Mesenchymal stem cell (in vitro differentiated cells and primary cell): Measurements from ENCODE around the gene NTPCR.

Experiments used
- DNase-seq: peaks from one replicate; pipeline ENCODE4 v3.0.0-alpha.2; 2013
- H2AFZ ChIP-seq: one replicate; pipeline ENCODE4 v1.6.1; 2013; ENCODE audit warnings: low read depth, mild to moderate bottlenecking, control low read depth, inconsistent platforms, low read length, moderate library complexity
- H2AK5ac ChIP-seq: 2 replicates; pipeline ENCODE4 v1.6.1; 2013; ENCODE audit warnings: low read length, moderate library complexity, mild to moderate bottlenecking, inconsistent platforms; ENCODE audit not compliant: severe bottlenecking
- H2BK120ac ChIP-seq: one replicate; pipeline ENCODE4 v1.6.1; 2013; ENCODE audit warnings: low read depth, mild to moderate bottlenecking, inconsistent platforms, low read length, moderate library complexity
- H2BK12ac ChIP-seq, 2 experiments: one replicate each; pipeline ENCODE4 v1.6.1; 2013; ENCODE audit warnings: inconsistent platforms in 2 of 2, low read length in 2 of 2, mild to moderate bottlenecking in 2 of 2, moderate library complexity in 2 of 2, control low read depth in 1 of 2
- H2BK15ac ChIP-seq: one replicate; pipeline ENCODE4 v1.6.1; 2013; ENCODE audit warnings: mild to moderate bottlenecking, low read depth, inconsistent platforms; ENCODE audit not compliant: poor library complexity, severe bottlenecking
- H2BK5ac ChIP-seq: 2 replicates; pipeline ENCODE4 v1.6.1; 2013; ENCODE audit warnings: low read depth, mild to moderate bottlenecking, low read length, control low read depth, inconsistent platforms; ENCODE audit not compliant: poor library complexity, severe bottlenecking
- H3K14ac ChIP-seq, 2 experiments: one replicate each; pipeline ENCODE4 v1.6.1; 2013; ENCODE audit warnings: inconsistent platforms in 2 of 2, low read length in 2 of 2, control low read depth in 1 of 2, mild to moderate bottlenecking in 1 of 2, moderate library complexity in 1 of 2
- H3K18ac ChIP-seq, 2 experiments: one replicate each; pipeline ENCODE4 v1.6.1; 2013; ENCODE audit warnings: inconsistent platforms in 2 of 2, low read length in 2 of 2, control low read depth in 1 of 2, low read depth in 1 of 2, mild to moderate bottlenecking in 1 of 2
- H3K23ac ChIP-seq, 2 experiments: one replicate each; pipeline ENCODE4 v1.6.1; 2013; ENCODE audit warnings: inconsistent platforms in 2 of 2, low read length in 2 of 2, mild to moderate bottlenecking in 2 of 2, moderate library complexity in 2 of 2, control low read depth in 1 of 2
- H3K27ac ChIP-seq: 2 replicates; pipeline ENCODE4 v1.5.1; 2013; ENCODE audit warnings: mild to moderate bottlenecking, moderate library complexity, low read length, control low read depth, inconsistent platforms; ENCODE audit not compliant: poor library complexity, severe bottlenecking
- H3K27me3 ChIP-seq, 2 experiments: 2 replicates each; pipeline versions ENCODE4 v1.6.1 to v1.7.0; 2013; ENCODE audit warnings: low read length in 2 of 2, mild to moderate bottlenecking in 2 of 2, moderate library complexity in 2 of 2, control low read depth in 1 of 2, inconsistent platforms in 1 of 2; ENCODE audit not compliant: control insufficient read depth in 1 of 2, insufficient read depth in 1 of 2
- H3K36me3 ChIP-seq, 2 experiments: 2 replicates each; pipeline versions ENCODE4 v1.6.1 to v1.7.0; 2013; ENCODE audit warnings: low read length in 2 of 2, control low read depth in 1 of 2, inconsistent platforms in 1 of 2, low read depth in 1 of 2, mild to moderate bottlenecking in 1 of 2; ENCODE audit not compliant: insufficient read depth in 2 of 2, control insufficient read depth in 1 of 2
- H3K4ac ChIP-seq, 2 experiments: one replicate each; pipeline ENCODE4 v1.6.1; 2013; ENCODE audit warnings: inconsistent platforms in 2 of 2, low read length in 2 of 2, mild to moderate bottlenecking in 2 of 2, moderate library complexity in 2 of 2, control low read depth in 1 of 2, low read depth in 1 of 2
- H3K4me1 ChIP-seq: 2 replicates; pipeline ENCODE4 v1.6.1; 2013; ENCODE audit warnings: low read depth, low read length, control low read depth; ENCODE audit not compliant: control insufficient read depth, insufficient read depth
- H3K4me2 ChIP-seq: 2 replicates; pipeline ENCODE4 v1.6.1; 2013; ENCODE audit warnings: low read length, mild to moderate bottlenecking, inconsistent platforms; ENCODE audit not compliant: poor library complexity, severe bottlenecking
- H3K4me3 ChIP-seq, 2 experiments: 2 replicates each; pipeline versions ENCODE4 v1.5.1 to v1.7.0; 2013; ENCODE audit warnings: low read length in 2 of 2, mild to moderate bottlenecking in 2 of 2, control low read depth in 1 of 2, low read depth in 1 of 2; ENCODE audit not compliant: insufficient read depth in 1 of 2
- H3K79me1 ChIP-seq: replicated peaks from 2 replicates; pipeline ENCODE4 v1.6.1; 2013; ENCODE audit warnings: mild to moderate bottlenecking, control low read depth, low read length, inconsistent platforms; ENCODE audit not compliant: poor library complexity, severe bottlenecking
- H3K9ac ChIP-seq: 2 replicates; pipeline ENCODE4 v1.7.0; 2013; ENCODE audit warnings: mild to moderate bottlenecking, low read length, moderate library complexity
- H3K9me3 ChIP-seq: 2 replicates; pipeline ENCODE4 v1.7.0; 2013; ENCODE audit warnings: mild to moderate bottlenecking, low read length; ENCODE audit not compliant: control insufficient read depth
- H4K8ac ChIP-seq: one replicate; pipeline ENCODE4 v1.6.1; 2013; ENCODE audit warnings: inconsistent platforms, mild to moderate bottlenecking, low read length, moderate library complexity
- H4K91ac ChIP-seq: one replicate; pipeline ENCODE4 v1.6.1; 2013; ENCODE audit warnings: mild to moderate bottlenecking, low read length, inconsistent platforms
- WGBS: methylation state at CpG from one replicate; pipeline ENCODE4 v1.1.7; 2013; ENCODE audit warnings: mixed read lengths; 5-methylcytosine and 5-hydroxymethylcytosine counted together

The NTPCR gene

GRCh38 chr1:232951180-232951579 lies 769 bp downstream of the NTPCR start:
- H3K9ac ChIP-seq = peak overlapping the region; percentile 91
- peaks cover 4% of the 10 kb centered on the region for H3K4me1 ChIP-seq
- peak overlapping the region in 1 of 2 experiments; percentile 89 for H3K4me3 ChIP-seq
- WGBS = 9% methylated on average over 5 of the region's 5 CpGs
- peaks cover 0 to 3% of the 10 kb centered on the region in 2 experiments for H3K36me3 ChIP-seq
- H2AK5ac ChIP-seq = no peak overlapping the region
- no peak overlapping the region for H3K4ac ChIP-seq
- no peak overlapping the region for H3K23ac ChIP-seq
- no peak overlapping the region for H2BK5ac ChIP-seq
- H3K27ac ChIP-seq = no peak overlapping the region
- DNase-seq = peak; percentile 38
- no peak overlapping the region for H2BK15ac ChIP-seq
- H4K91ac ChIP-seq = no peak overlapping the region
- peaks cover 7% of the 10 kb centered on the region for H3K79me1 ChIP-seq
- H3K18ac ChIP-seq = no peak overlapping the region
- H3K9me3 ChIP-seq = no peaks in the 10 kb centered on the region
- H2AFZ ChIP-seq = no peak overlapping the region
- no peak overlapping the region for H2BK120ac ChIP-seq
- no peak overlapping the region for H2BK12ac ChIP-seq
- no peaks in the 10 kb centered on the region for H3K27me3 ChIP-seq
- no peak overlapping the region for H3K14ac ChIP-seq
- peak overlapping the region; percentile 11 for H3K4me2 ChIP-seq
- H4K8ac ChIP-seq = no peak overlapping the region

- WGBS = 100% methylated on average over 1 of the region's 1 CpG
- no peak overlapping the region for H3K23ac ChIP-seq
- H2AK5ac ChIP-seq = no peak overlapping the region
- no peaks in the 10 kb centered on the region for H3K9me3 ChIP-seq
- no peak overlapping the region for H3K14ac ChIP-seq
- peak overlapping the region; percentile 52 for H3K4me2 ChIP-seq
- H3K9ac ChIP-seq = peak overlapping the region; percentile 91
- H3K79me1 ChIP-seq = peaks cover 7% of the 10 kb centered on the region
- no peak overlapping the region for H4K91ac ChIP-seq
- no peak overlapping the region for H3K18ac ChIP-seq
- no peak overlapping the region for H2BK5ac ChIP-seq
- peaks cover 5% of the 10 kb centered on the region for H3K4me1 ChIP-seq
- H2AFZ ChIP-seq = no peak overlapping the region
- H3K27ac ChIP-seq = peak overlapping the region; percentile 2
- H3K36me3 ChIP-seq = peaks cover 0 to 7% of the 10 kb centered on the region in 2 experiments
- H3K4ac ChIP-seq = no peak overlapping the region
- H2BK120ac ChIP-seq = no peak overlapping the region
- no peaks in the 10 kb centered on the region for H3K27me3 ChIP-seq
- no peak overlapping the region for H2BK12ac ChIP-seq
- H3K4me3 ChIP-seq = peak overlapping the region in 1 of 2 experiments; percentile 89
- no peak overlapping the region for H2BK15ac ChIP-seq
- DNase-seq = no peak
- H4K8ac ChIP-seq = no peak overlapping the region
Measured at GRCh38 chr1:232951605-232952004, 1.2 kb downstream of the NTPCR start.

- Histone ChIP-seq H3K36me3 (peaks cover under 1 to 19% of the 10 kb centered on the region in 2 experiments), H3K18ac (peak overlapping the region in 1 of 2 experiments; percentile 13), H2BK5ac (peak overlapping the region; percentile 2), H3K4ac (no peak overlapping the region), H3K9me3 (no peaks in the 10 kb centered on the region), H4K8ac (peak overlapping the region; percentile 5), H3K4me2 (no peak overlapping the region), H3K79me1 (peaks cover 9% of the 10 kb centered on the region), H2AK5ac (peak overlapping the region; percentile 16), H4K91ac (no peak overlapping the region), H3K27ac (peak overlapping the region; percentile 68), H2BK12ac (peak overlapping the region; percentile 3 to 4), H2AFZ (no peak overlapping the region), H3K27me3 (no peaks in the 10 kb centered on the region), H2BK15ac (peak overlapping the region; percentile 82), H3K9ac (peak overlapping the region; percentile 23), H3K23ac (no peak overlapping the region), H3K14ac (no peak overlapping the region), H2BK120ac (no peak overlapping the region), H3K4me3 (peak overlapping the region in 1 of 2 experiments; percentile 25), H3K4me1 (peaks cover 5% of the 10 kb centered on the region)
- DNase-seq = peak; percentile 66
- 76% methylated on average over 2 of the region's 2 CpGs for WGBS
Measured at GRCh38 chr1:232952514-232953499, 2.4 kb downstream of the NTPCR start.

GRCh38 chr1:232954594-232955365 lies 4.4 kb downstream of the NTPCR start:
- 58% methylated on average over 2 of the region's 4 CpGs for WGBS
- H2BK15ac ChIP-seq = no peak overlapping the region
- no peak overlapping the region for H3K4me3 ChIP-seq
- H3K18ac ChIP-seq = no peak overlapping the region
- no peak for DNase-seq
- no peak overlapping the region for H3K23ac ChIP-seq
- H3K4me2 ChIP-seq = no peak overlapping the region
- H4K91ac ChIP-seq = no peak overlapping the region
- H3K27ac ChIP-seq = no peak overlapping the region
- H2AFZ ChIP-seq = no peak overlapping the region
- peaks cover 19% of the 10 kb centered on the region for H3K79me1 ChIP-seq
- H3K14ac ChIP-seq = no peak overlapping the region
- peaks cover 7% of the 10 kb centered on the region for H3K9me3 ChIP-seq
- no peak overlapping the region for H2BK5ac ChIP-seq
- H2AK5ac ChIP-seq = peak overlapping the region; percentile 27
- peaks cover 5% of the 10 kb centered on the region for H3K4me1 ChIP-seq
- no peak overlapping the region for H3K9ac ChIP-seq
- H4K8ac ChIP-seq = no peak overlapping the region
- H3K27me3 ChIP-seq = no peaks in the 10 kb centered on the region
- H3K4ac ChIP-seq = no peak overlapping the region
- no peak overlapping the region for H2BK120ac ChIP-seq
- no peak overlapping the region for H2BK12ac ChIP-seq
- peaks cover 14 to 39% of the 10 kb centered on the region in 2 experiments for H3K36me3 ChIP-seq
